HG02973 (cell line): ENCODE results near the gene IL19.
A peak's percentile ranks its signal among the peaks of the same experiment; 100 is the strongest.

Source experiments
- ATAC-seq: cut with Tn5 transposase; IDR thresholded peaks from one replicate; pipeline ENCODE4 v1.9.1; 2021; ENCODE audit warnings: moderate library complexity; ENCODE audit not compliant: unreplicated experiment

Gene IL19

DNA sequence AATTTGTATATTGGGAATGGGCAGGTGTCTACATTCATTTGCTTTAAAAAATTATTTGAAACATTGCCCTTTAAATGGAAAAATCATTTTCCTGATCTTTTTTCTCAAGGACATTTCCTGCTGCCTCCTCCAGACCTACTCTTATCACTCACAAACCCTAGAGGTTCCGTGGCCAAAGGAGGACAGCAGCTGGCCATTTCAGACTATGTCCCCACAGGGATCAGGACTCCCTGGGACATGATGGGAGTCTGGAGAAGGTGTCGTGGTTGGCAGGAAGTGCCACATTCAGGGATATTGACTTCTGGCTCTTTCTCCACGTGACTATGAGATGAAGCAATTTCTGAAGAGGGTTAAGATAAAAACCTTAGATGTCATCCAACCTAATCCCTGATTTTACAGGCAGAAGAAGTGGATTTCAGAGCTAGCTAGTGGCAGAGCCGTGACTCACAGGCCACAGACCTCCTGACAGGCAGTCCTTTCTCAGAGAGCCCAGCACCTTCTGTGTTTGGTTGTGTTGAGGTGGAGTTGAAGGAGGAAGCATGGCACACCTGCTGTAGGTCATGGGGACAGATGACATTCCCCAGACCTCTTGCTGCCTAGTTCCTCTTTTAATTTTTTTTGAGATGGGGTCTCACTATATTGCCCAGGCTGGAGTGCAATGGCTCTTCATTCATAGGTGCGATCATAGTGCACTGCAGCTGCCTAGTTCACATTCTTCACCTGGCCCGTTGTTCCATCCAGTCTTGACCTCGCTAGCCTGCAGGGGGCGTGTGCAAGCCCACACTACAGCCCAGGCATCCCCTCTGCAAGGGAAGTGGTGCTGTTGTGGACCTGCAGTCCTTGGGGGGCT, 27.2 kb downstream of the IL19 start:
- no peak for ATAC-seq

DNA sequence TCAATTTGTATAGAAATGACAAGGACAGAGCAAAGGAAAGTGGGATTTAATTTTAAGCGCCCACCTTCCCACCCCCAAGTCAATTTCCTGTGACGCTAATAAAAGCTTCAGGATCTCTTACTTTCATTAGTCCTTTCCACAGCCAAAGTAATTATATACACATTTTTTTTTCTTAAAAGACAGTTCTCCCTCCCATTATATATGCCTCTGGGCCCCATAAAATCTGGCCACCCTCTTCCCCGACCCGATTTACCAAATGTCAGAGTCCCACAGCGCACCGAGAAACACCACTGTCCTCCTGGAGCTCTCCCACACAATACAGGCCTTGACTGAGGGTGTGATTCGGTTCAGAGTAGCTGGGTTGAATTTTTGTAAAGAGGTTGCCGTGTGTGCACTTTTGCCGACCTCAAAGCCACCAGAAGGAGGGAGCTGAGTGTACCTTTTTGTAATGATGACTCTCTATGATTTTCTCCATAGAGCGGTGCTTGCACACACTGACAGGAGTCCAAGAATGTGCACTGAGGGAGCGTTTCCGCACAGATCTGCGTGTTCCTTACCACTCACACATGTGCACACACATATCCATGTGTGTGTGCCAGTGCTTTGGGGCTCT, 27.9 kb downstream of the IL19 start:
- no peak for ATAC-seq

GRCh38 chr1:206799311-206799710, 28.7 kb downstream of the IL19 start:
- no peak for ATAC-seq

DNA sequence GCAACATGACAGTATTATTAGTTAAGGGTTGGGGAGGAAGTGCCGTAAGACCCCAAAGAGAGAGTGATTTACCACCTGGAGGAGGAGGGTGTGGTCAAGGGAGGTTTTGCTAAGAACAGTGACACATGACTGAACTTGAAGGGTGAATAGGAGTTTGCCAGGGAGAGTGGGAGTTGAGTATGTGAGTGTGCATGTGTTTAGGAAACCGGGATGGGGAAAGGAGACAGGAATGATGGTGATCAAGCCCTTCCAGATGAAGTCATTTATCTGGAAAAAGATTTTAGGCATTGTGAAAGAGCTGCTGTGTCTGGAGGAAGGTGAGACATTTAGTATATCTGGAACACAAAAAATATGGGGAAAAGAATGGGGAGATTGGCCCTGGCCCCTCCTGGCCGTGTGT, 29.8 kb downstream of the IL19 start:
- ATAC-seq, result no peak

DNA sequence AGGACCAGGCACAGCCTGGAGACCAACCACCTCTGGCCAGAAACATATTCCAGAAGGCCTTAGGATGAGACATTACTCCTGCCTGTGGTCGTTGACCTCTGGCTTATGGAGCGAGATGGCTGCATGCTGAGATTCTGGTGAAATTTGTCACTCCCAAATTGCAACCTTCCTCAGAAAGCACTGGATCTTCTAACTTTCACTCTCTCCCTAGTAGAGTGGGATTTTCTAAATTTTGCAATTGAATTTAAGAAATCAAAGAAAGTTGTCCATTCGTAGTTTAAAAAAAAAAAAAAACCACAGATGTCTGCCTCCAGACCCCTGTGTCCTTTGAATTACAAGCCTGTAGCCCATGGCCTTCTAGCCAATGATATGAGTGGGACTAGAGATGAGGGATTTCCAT, 30.3 kb downstream of the IL19 start:
- no peak for ATAC-seq

DNA sequence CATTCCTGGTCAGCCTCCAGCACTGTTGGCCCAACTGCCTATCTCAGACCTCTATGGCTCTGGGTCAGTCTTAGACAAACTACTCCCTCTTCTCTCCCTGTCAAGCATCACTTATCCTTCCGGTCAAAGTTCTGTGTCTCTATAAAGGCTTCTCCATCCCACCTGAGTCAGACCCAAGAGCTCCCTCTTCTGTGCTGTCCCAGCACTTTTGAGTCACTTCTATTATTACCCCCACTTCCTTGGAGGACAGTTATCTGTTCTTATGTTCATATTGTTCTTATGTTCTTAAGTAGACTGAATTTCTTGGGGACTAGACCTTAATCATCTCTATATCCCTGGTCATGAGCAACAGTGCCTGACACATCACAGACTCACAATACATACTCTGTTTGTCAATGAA, 30.9 kb downstream of the IL19 start:
- ATAC-seq, result no peak

DNA sequence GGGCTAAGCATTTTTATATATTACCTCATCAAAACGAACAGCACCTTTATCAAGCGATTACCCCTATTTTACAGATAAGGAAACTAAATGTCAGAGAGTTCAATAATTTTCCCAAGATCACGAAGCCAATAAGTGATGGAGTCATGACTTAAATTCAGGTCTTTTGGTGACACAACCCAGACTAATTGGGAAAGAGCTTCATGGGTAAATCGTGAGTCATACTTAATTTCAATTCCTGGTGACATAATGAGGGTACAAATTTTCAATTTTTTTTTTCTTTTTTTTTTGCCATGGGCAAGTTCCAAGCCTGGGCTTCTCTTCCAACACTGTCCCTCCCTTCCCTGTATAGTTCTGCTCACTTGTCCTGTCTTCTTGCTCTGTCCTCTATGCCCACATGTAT, 31.8 kb downstream of the IL19 start:
- no peak for ATAC-seq

- peak; percentile 97 for ATAC-seq
These were observed 32.7 kb downstream of the IL19 start for GRCh38 chr1:206803221-206803730.

DNA sequence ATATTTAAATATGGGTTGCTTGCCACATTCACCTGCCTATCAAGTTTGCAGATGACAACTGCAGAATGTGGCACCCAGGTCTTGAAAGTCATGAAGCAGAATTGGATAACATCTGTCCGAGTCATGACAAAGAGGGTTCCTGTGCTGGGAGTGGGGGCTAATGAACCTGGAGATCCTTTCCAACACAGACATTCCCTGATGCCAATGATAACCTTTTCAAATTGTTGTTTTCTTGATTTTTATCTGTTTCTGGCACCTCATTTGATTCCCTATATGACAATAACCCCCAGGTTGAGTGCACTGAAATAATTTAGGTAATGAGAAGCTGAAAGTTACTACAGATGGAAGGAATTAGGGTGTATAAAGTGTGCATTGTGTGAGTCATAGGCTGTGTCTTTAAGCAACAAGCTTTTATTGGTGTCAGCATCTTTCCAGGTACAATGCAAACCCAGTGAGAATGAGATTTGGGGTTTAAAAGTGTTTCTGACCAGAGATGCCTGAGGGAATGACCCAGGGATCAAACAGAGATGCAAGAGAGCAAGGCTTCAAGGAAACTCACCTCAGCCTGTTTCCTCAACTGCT, 33.7 kb downstream of the IL19 start:
- ATAC-seq, result no peak

- ATAC-seq, result no peak
These were observed 34.8 kb downstream of the IL19 start for GRCh38 chr1:206805357-206805756.

DNA sequence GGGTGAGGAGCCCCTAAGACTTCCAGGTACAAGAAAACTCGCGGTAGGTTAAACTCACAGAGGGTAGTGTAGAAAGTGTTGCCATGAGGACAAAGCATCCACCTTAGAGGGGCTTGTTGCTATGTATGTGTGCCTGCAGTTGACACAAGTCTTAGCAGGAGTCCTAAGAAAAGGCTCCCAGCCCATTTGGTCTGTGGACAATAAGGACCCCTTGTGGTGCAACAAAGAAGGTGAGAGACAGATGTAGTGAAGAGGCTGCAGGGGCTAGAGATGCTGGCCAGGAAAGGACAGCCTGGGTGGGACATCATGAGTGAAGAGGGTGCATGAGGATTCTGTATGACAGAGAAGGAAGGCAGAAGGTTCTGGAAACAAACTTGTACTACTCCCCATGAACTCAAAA, 38.0 kb downstream of the IL19 start:
- ATAC-seq, result no peak

DNA sequence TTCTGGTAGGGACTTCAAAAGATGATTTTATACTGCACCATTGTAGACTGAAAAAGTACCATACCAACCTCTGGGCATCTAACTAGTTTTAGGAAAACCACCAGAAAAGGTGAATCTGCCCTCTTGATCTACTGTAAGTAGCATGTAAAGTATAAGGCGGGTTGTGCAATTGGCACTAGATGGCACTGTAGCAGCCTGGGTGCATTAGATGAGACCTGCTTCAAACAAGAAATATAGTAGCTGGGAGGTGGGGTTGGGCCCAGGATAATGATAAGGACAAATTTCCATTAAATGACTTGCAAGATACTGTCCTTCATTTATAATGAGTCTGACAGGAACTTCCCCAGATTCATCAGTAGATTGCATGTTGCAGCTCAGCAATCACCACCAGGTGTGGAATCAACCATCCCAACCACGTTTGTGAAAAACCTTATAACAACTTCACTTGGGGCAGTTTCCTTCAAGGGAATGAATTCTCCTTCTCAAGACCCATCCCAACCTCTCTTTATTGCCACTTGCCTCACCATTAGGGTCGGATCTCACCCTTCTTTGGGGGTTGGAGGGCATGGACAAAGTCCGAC, 39.0 kb downstream of the IL19 start:
- no peak for ATAC-seq

GRCh38 chr1:206812471-206812870, 41.9 kb downstream of the IL19 start:
- no peak for ATAC-seq

GRCh38 chr1:206814716-206815341, 44.3 kb downstream of the IL19 start:
- no peak for ATAC-seq

DNA sequence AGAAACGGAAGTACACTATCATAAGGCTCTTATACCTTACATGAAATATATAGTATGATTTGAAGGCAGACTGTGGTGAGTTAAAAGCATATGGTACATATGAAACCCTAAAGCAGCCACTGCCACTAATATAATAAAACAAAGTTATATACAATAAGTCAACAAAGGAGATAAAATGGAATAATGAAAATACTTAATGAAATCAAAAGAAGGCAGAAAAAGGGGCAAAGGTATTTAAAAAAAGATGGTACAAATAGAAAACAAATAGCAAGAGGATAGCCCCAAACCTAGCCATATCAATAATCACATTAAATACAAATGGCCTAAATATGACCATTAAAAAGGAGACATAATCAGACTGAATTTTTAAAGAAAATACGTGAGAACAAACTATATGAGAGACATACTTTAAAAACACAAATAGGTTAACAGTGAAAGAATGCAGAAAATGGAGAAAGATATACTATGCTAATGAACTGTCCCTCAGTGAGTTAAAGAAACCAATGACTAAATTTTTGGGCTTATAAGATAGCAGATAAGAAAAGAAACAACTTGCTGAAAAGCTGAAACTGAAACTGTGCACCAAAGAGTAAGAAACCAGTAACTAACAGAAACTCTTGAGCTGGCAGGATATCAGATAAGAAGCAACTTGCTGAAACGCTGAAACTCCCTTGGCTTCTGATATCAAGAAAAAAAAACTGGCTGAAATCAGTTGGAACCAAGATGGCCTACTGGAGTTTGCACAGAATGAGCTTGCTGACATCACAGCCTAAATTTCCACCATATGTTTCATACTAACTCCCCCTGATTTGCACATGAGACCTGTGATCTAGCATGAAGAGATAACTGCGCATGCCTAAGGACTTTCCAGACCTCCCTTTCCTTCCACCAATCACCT, 46.1 kb downstream of the IL19 start:
- ATAC-seq, result peak; percentile 63

DNA sequence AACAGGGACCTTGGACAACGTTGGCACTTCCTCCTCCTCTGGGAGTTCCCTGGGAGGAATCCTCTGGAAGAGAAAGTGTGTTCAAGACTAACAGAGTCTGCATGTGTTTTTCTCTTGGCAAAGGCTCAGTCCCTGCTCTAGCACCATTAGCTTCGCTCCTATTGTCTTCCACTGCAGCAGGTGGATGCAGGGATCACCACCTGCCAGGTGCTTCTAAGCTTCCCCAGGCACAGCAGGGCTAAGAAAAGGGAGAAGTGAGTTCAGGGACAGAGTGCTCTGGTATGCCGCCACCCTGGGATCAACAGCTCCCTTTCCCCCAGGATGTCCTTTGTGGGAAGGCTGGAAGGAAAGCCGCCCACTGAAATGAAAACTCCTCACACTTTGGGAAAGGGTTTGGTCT, 50.9 kb downstream of the IL19 start:
- no peak for ATAC-seq

DNA sequence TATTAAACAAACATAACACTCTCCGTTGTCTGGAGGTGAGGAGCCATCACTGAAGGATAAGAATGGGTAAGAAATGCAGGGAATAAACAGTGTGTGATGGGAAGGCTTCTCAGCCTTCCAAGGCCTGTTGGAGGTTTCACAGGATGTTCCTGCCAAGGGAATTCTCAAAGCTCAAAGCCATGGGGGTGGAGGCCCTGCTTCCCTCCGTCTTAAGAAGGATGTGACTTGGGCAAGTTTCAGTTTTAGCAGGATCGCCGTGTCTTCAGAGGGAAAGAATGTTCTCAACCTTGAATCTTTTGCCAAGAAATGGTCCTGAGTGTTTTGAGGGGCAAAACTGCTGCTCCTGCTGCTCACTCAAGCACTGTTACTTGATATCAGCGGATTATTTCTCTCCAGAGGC, 53.2 kb downstream of the IL19 start:
- no peak for ATAC-seq

- ATAC-seq, result no peak
These were observed 53.8 kb downstream of the IL19 start for GRCh38 chr1:206824331-206824730.

DNA sequence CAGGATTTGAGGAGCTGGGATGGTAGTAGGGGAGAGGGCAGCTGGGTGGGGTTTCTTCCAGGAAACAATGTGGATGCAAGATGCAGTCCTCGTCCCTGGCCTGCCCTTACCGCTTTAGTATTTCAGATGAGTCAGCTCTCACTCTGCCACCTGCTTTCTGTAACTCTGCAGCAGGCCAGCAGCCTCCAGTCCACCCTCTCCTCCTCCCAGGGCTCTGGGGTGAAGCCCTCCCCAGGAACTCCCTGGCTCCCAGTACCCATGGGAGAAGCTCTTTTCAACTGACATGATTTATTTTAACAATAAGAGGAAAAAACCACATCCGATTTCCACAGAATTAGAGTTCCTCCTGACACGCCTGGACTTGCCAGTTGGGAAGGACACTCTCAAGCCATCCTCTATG, 55.8 kb downstream of the IL19 start:
- ATAC-seq, result no peak

- ATAC-seq, result no peak
These were observed 57.5 kb downstream of the IL19 start for GRCh38 chr1:206828061-206828460.
